OCI-LY7 (cell line): ENCODE data around the gene NFIA.

Experiments
- EZH2phosphoT487 ChIP-seq: fragments of 200-600 bp; sonication (generic); IDR thresholded peaks from 2 replicates; pipeline ENCODE4 v1.6.1; 2018; ENCODE audit warnings: low read depth, borderline replicate concordance, mild to moderate bottlenecking, mixed run types, antibody characterized with exemption, low read length, moderate library complexity, mixed read lengths
- TF ChIP-seq, protein P1 (sequence below): fragments of 200-600 bp; sonication (generic); conservative IDR thresholded peaks from 2 replicates; pipeline ENCODE4 v1.5.1; 2014; ENCODE audit warnings: mild to moderate bottlenecking, antibody characterized with exemption, low read length, moderate library complexity, mixed read lengths

DNA sequence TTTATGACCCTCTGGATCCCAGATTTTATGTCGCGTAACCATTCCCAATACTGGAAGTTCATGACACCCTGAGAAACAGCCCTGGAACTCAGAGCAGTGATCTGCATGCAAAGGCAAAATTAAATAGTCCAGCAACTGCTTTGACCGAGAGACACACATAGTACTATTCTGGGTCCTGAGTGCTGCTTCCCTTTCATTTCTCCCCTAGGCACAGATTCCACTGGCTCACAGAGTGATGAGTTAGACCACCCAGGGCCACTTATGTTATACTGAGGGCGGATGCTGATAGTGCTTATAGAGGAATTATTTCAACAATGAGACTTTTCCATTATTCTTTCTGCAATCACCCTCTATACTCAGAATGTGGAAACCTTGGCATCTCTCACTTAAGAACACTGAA lies 69.2 kb downstream of the NFIA start:
- TF ChIP-seq, protein P1, sequence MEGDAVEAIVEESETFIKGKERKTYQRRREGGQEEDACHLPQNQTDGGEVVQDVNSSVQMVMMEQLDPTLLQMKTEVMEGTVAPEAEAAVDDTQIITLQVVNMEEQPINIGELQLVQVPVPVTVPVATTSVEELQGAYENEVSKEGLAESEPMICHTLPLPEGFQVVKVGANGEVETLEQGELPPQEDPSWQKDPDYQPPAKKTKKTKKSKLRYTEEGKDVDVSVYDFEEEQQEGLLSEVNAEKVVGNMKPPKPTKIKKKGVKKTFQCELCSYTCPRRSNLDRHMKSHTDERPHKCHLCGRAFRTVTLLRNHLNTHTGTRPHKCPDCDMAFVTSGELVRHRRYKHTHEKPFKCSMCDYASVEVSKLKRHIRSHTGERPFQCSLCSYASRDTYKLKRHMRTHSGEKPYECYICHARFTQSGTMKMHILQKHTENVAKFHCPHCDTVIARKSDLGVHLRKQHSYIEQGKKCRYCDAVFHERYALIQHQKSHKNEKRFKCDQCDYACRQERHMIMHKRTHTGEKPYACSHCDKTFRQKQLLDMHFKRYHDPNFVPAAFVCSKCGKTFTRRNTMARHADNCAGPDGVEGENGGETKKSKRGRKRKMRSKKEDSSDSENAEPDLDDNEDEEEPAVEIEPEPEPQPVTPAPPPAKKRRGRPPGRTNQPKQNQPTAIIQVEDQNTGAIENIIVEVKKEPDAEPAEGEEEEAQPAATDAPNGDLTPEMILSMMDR, result no peak
- no peak for TF ChIP-seq EZH2phosphoT487
